HG03520 (cell line): Measurements from ENCODE around the gene CCDC196.
"Not testable (repeated sequence)": the region's sequence is repeated elsewhere in the genome, so short reads cannot be mapped to it uniquely, and the experiment has no call there.

Experiments
- ATAC-seq: cut with Tn5 transposase; IDR thresholded peaks from one replicate; pipeline ENCODE4 v1.9.1; 2021; ENCODE audit warnings: mild to moderate bottlenecking, moderate library complexity; ENCODE audit not compliant: unreplicated experiment

The CCDC196 gene

DNA sequence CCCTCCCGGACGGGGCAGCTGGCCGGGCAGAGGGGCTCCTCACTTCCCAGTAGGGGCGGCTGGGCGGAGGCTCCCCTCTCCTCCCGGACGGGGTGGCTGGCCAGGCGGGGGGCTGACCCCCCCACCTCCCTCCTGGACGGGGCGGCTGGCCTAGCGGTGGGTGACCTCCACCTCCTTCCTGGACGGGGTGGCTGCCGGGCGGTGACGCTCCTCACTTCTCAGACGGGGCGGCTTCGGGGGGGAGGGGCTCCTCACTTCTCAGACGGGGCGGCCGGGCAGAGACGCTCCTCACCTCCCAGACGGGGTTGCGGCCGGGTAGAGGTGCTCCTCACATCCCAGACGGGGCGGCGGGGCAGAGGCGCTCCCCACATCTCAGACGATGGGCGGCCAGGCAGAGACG is 59.6 kb downstream of the CCDC196 start:
- not testable (repeated sequence) for ATAC-seq
